Keratinocyte (primary cell): ENCODE data around the gene BCO2.

ENCODE experiments used
- CTCF ChIP-seq, 3 experiments: IDR thresholded peaks in 1 of 3; conservative IDR thresholded peaks in 1 of 3; optimal IDR thresholded peaks in 1 of 3; 2 replicates in 2 of 3; 3 replicates in 1 of 3; pipeline versions ENCODE3 to v1.5.1; 2011; ENCODE audit warnings: low read length in 3 of 3, mild to moderate bottlenecking in 3 of 3, moderate library complexity in 2 of 3, control low read depth in 1 of 3, inconsistent platforms in 1 of 3; ENCODE audit not compliant: insufficient read depth in 2 of 3; ENCODE audit errors: extremely low read depth in 1 of 3
- EZH2 ChIP-seq: IDR thresholded peaks from one replicate; pipeline ENCODE4 v1.6.1; 2012; ENCODE audit warnings: inconsistent platforms, mild to moderate bottlenecking, low read length, moderate library complexity

- TF ChIP-seq EZH2 (no peak), CTCF (optimal IDR thresholded peaks at IDR 0.05 in 1 of 3, IDR thresholded peaks at IDR 0.05 in 1 of 3, conservative IDR thresholded peaks at IDR 0.05 in 1 of 3; ENCODE audit: extremely low read depth in 1 of 3, insufficient read depth in 2 of 3, low read length in 3 of 3) (no peak)
Measured at GRCh38 chr11:112129656-112130055, 45.7 kb upstream of the BCO2 start.
